Measurements from ENCODE around the gene SMIM20.
"Not testable (repeated sequence)": the region's sequence is repeated elsewhere in the genome, so short reads cannot be mapped to it uniquely, and the experiment has no call there.

The SMIM20 gene

DNA sequence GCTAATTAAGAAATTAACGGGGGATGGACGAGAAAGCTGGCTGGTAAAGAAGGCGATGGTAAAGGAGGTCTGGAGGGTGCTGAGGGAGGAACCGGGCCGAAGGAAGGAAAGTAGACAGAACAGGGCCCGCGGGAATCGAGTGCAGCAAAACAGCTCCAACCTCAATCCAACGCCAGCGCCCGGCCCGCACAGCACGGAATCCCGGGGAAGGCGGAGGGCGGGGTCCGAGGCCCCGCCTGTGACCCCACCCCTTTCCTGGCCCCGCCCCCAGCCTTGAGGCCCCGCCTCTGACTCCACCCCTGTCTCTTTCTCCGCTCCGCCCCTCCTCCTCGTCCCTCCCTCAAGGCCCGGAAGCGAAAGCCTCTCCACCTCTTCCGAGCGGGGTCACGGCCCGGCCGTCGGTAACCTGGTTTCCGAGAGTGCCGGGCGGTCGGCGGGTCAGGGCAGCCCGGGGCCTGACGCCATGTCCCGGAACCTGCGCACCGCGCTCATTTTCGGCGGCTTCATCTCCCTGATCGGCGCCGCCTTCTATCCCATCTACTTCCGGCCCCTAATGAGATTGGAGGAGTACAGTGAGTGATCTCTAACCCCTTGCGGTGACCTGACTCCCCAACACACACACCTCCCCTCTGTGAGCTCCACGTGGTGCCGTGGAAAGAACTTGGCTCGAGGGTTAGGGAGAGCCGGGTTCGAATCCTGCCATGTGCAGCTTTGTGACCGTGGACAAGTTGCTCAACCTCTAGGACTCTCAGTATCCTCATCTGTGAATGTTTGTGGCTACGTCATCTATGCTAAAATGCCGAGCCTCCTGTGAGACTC, at the start of gene SMIM20:
Gene SMIM20 (plus strand): TSS at position 370 of the 819 bp plus-strand sequence. CDS start 94 bp downstream, at position 464.
- peak; percentile 98 for DNase-seq

DNA sequence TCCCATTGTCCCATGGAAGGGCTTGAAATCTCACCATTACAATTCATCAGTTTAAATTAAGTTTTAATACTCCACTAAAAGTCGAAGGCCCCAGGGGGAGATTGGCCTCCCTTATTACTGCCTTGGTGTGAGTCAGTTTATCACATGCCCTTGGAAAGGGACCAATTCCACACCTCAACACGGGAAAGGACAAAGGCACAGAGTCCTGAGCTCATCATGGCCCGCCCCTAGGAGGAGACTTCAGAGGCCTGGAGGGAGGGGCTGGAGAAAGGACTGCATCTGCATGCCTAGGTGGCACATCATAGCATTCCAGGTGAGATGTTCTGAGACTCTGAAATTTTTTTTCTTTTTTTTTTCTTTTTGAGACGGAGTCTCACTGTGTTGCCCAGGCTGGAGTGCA, 48.4 kb upstream of the SMIM20 start:
- no peak for DNase-seq

DNA sequence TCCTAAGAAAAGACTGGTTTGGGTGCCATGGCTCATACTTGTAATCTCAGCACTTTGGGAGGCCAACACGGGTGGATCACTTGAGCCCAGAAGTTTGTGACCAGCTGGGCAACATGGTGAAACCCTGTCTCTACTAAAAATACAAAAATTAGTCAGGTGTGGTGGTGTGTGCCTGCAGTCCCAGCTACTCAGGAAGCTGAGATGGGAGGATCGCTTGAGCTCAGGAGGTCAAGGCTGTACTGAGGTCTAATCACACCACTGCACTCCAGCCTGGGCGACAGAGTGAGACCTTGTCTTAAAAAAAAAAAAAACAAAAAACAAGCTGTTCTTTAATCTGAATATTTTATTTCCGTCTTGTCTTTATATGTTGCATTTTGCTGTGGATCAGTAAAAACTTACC, 47.6 kb upstream of the SMIM20 start:
- not testable (repeated sequence) for DNase-seq

DNA sequence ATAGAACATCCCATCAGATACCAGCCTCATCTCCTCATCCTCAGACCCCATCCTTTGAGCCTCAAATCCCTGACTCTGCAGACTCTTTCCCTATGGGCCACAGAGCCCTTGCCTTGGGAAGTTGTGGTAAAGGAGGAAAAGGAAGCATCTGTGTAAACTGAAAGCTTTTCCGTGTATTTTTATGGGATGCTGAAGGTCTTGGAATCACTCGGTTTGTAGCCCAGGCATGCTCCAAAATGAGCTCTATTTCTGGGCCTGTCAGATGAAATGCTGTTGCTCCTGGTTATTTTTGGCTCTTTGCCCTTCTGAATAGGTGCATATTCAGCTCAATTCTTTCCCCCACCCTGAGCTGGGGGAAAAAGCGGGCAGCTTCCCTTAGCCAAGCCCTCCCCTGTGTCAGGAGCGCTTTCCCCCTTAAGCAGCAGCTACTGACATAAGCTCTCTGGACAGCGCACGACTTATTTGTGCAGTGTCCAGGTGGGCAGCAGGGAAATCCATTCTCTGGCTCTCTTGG, 46.2 kb upstream of the SMIM20 start:
- no peak for DNase-seq

DNA sequence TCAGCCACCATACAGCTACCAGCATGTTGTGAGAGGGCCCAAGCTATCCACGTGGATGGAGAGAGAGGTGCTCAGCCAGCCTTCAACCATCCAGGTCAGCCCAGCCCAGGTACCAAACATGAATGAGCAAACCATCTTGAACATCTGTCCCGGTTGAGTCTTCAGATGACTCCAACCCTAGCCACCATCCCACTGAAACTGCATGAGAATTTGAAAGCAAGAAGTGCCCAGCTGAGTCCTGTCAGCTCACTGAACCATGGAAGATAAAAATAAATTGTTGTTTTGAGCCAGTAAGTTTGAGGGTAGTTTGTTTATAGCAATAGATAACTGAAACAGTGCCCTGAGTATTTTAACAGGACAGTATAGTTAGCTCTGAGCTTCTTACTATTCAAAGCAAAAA, 43.9 kb upstream of the SMIM20 start:
- no peak for DNase-seq

DNA sequence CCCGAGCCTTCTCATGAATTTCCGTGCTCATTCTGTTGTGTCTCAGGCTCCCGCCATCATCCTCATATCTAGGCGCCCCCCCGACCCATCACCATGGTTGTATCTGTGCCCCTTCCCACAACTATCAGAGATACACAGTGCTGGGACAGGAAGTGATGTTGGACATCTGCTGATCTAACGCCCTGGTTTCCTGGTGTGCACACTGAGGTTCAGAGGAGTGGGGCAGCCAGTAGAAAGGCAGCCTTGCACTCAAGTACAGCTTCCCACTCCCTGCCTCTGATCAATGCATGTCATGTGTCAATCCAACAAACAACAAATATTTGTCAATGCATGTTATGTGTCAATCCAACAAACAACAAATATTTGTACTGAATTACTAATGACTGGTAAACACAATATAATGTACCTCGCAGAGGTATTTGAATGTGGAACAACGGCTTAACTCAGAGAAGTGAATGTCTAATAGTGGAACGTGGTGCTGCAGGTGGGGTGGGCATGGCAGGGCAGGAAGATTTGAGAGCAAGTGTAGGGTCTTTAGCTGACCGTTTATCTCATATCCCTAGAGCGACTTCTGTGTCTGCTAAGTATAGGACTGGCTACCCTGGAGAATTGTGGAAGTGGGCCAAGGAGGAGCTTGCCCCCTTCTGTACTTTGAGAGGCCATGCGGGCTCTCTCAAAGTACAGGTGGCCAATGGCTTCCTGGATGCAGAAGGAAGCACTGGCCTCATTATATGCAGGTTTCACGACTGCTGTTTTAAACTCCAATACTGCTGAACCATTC, 41.0 kb upstream of the SMIM20 start:
- DNase-seq: no peak

DNA sequence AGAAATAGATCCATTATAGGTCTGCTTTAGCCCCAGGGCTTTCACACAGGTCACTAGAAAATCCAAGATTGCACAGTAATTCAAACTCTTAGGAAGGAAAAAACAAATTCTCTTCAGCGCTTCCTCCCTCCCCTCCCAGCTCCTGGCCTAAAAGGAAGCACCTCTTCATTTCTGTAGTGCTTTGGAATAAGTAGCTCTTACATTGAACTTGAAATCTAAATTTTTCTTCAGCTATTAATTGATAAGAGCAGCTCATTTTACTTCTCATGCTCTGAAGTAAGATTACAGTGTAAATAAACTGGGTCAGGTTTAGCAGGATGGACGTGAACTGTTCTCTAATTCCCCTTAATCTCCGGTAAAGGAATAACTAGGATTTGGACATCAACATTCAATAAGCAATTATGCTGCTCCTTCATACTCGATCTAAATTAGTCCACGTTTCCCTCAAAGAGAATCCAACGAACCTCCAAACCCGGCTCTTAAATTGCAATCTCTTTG, 40.3 kb upstream of the SMIM20 start:
- DNase-seq: no peak

DNA sequence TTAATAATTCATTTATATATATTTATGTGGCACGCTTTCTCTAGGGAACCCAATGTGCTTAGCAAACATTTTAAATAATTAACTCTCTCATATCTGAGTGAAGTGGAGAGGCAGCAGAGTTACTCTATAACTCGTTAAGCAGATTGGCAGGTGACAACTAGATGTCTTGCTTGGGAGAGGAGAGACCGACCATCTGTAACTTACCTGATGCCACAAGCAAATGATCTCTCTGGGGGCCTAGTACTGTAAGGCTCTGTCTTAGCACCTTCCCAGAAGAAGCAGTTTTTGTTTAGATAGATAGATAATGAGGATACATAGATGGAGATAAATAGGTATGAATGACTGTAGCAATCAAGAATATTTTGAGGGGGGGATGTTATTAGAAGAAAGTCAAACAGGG, 39.4 kb upstream of the SMIM20 start:
- DNase-seq: no peak

DNA sequence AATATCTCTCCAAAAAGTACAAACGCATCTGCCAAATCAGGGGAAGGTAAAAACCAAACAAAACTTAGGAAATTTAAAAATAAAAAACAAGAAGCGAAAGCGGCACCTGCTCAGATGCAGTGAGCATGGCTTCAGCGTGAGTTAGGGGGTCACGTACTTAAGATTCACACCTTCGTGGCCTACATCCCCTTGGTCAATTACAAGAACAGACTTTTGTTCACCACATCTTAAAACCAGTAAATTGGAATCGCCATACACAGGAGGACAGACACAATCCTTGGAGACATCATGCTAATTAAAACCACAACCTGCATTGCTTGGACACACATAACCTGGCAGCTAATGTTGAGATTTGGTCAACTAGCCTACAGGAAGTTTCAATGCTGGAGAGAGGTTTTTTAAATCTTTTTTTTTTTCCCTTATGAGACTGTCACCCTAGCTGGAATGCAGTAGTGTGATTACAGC, 38.7 kb upstream of the SMIM20 start:
- no peak for DNase-seq

DNA sequence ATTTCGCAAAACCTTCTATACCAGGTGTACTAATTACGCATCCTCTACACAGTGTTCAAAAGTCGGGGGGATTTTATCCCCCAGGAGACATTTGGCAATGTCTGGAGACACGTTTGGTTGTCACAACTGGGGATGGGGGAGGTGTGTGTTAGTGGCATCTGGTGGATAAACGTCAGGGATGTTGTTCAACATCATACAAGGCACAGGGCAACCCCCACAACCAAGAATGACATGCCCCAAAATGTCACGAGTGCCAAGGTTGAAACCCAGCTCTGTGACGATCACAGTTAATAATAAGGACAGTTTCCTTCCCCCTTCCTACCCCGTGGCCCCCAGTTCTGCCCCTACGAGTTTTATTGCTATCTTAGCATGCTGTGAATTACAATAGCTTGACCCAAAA, 35.3 kb upstream of the SMIM20 start:
- no peak for DNase-seq

DNA sequence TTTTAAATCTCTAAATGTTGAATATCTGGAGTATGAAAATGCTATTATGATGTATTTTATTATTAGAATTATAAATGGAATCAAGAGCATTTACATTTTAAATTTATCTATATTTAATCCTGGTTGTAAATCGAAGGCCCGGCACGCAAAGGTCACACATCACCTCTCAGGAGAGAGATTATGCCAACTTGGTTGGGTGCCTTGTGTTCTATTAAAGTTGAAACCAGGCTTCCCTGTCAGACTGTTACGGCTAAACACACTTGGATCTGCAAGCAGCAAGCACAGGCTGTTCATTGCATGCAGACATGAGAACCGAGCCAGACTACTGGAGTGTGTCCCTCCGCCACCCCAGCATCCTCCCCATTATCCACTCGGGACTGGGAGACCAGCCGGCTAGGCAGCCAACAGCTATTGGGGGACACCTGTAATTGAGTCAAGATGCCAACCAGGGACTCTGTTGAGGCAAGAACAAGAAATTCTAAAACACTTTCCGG, 34.9 kb upstream of the SMIM20 start:
- DNase-seq: no peak

DNA sequence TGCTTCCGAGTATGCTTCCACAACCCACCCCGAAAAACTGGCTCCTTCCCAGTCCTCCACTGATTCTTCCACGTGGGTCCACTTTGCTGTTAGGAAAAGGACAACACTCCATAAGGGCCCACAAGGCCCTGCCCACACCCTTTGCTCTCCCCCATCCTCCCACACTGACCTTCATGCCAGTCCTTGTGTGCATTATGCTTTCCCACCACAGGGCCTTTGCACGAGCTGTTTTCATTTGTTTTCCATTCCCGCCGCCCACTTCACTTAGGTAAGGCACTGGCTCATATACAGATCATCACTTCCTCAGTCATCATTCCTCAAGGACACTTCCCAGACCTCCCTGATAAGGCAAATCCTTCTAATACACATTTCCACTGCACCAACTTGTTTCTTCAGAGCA, 34.4 kb upstream of the SMIM20 start:
- no peak for DNase-seq

DNA sequence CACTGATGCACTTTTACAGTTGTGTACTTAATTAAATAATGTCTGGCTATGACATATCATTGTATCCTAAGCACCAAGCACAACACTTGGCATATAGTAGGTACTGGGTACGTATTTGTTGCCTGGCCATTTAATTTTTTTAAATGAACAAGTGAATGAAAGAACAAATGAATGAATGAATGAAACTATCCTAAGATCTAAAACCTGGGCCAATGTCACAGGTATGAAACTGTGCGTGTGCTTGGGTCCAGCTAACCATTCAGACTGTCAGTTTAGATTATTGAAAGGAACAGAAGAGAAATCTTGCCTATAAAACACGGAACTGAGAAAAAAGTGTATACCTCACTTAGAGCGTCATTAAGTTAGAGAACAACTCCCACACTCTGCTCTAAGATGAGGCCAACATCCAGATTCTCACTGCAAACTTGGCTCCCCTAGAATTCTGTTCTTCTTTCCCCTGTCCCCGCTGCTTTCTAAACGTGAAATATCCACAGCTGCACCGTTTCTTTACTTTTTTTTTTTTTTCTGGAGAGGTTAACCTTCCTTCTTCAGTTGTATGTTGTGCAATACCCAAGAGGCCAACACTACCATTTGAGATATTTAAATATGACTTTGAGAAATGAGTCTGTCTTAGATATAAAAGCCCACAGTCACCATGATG, 33.9 kb upstream of the SMIM20 start:
- no peak for DNase-seq

DNA sequence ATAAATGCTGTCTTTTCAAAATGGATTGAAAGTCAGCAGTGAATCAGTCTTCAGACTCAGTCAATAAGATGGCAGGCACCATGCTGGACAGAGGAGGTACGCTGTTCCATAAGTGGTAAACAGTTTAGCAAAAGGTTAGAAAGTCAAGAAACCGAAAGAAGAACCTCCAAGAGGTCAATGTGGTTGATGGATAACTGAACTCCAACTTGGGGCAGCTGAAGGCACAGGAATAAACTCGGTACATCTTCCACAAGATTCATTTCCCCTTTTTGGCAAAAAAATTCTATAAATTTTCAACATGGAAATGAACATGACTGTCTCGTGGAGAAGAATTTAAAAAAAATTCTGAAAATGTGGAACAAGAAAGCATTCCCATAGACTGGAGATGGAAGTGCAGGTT, 32.8 kb upstream of the SMIM20 start:
- no peak for DNase-seq

DNA sequence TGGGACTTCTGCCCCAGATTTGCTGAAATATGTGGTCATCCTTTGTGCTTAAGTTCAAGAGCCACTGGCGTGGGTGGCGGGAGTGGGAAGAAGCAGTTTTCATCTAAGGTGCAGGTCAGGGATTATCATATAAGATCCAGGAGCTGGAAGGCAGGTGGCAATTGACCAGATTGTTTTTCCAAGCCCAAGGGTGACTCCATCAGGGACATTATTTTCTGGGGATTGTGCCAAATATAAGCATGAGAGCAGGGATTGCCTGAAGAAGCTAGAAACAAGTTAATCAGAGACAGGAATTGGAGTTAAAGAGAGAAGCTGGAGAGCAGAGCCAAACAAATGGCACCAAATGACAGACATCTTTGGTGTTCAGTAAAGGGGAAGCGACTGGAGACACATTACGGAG, 31.8 kb upstream of the SMIM20 start:
- no peak for DNase-seq

DNA sequence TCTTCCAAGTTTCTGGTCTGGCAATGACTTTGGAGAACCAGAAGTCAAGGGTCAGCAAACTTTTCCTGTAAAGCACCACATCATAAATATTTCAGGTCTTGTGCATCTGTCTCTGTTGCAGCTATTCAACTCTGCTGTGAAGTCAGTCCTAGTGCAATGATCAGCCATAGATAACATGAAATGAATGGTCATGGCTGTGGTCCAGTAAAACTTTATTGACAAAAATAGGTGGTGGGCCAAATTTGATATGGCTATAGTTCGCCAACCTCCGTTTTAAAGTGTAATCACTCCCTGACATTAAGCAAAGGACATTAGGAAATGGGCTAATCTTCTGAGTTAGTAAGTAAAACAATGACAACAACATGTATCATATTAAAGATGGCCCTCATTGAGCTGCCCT, 30.5 kb upstream of the SMIM20 start:
- no peak for DNase-seq

DNA sequence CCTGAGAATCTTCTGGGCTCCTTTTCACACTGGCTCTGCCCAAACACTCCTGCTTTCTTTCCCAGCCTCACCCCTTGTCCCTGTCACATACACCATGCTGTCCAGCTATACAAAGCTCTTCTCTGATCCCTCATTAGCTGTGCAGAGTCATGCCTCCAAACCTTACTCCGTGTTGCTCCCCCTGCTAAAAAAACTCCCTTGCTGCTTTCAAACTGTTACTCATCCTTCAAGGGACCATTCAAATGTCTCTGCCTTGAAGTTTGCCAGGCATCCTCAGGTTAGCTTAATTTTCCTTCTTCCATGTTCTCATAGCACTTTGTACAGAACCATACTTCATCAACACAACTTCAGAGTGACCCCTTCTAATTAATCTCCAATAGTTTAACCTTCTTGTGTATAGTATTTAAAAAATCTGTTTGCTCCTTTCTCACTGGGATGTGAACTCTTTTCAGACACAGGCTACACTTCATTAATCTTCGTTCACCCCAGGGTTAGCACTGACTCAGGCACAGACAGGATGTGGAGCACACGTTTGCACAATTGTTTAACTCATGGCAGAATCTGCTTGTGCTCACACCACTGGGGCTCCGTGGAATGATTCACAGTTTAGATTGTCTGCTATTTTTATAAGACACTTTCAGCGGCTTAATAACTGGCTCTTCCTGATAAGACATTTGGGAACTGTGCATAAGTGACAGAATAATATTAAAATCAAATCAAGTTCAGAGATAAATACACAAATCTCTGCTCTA, 29.8 kb upstream of the SMIM20 start:
- DNase-seq: no peak

DNA sequence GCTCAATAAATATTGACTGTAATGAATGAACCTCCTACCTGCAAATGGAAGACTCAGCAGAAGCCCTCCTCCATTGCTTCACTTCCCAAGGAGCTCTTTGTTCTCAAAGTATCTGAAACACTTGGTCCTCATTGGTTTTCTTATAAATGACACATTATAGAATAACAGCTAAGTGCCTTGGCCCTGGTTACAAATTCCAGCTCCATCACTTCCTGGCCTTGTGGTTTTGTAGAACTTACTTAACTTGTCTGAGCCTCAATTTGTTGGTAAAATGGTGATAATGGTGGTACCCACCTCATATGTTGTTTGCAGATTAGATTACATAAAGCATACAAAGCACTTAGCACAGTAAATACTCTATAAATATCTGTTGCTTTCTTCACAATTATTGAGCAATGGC, 25.2 kb upstream of the SMIM20 start:
- no peak for DNase-seq

DNA sequence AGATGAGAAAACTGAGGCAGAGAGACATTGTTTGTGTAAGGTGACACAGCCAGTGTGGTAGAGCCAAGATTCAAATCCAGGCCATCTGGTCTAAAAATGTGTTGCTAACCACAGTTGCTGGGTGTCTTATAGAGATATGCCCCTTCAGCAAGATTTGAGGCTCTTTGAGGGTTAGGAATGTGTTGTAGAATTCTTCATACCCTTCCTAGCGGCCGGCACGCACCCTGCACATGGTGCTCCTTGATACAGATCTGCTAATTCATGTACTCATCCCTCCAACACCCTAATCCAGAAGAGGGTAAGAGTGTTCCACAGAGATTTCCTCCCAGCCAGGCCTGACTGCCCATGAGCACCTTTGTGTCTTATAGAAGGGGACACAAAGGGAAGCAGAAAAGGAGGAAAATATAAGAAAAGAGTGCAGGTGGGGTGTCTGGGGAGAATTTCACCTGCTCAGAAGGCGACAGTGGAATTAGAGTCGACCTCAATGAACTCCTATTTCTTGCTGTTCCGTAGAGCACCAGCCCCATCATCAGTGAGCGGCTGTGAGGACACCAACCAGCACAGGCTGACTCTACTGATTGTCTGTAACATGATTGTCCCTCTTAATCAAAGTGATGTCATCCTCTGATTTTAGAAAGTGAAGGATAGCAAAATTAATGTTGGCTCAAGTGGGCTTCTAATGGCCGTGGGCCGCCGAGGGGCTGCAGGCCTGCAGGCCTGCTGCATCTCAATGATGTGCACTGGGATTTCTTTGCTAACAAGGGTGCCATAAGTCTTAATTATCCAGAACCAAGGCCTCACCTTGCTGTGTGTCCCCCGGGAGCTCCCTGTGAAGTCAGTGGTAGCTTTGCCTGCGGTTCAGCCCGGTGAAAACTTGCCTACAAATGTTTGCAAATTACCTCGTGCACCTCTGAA, 24.2 kb upstream of the SMIM20 start:
- no peak for DNase-seq

DNA sequence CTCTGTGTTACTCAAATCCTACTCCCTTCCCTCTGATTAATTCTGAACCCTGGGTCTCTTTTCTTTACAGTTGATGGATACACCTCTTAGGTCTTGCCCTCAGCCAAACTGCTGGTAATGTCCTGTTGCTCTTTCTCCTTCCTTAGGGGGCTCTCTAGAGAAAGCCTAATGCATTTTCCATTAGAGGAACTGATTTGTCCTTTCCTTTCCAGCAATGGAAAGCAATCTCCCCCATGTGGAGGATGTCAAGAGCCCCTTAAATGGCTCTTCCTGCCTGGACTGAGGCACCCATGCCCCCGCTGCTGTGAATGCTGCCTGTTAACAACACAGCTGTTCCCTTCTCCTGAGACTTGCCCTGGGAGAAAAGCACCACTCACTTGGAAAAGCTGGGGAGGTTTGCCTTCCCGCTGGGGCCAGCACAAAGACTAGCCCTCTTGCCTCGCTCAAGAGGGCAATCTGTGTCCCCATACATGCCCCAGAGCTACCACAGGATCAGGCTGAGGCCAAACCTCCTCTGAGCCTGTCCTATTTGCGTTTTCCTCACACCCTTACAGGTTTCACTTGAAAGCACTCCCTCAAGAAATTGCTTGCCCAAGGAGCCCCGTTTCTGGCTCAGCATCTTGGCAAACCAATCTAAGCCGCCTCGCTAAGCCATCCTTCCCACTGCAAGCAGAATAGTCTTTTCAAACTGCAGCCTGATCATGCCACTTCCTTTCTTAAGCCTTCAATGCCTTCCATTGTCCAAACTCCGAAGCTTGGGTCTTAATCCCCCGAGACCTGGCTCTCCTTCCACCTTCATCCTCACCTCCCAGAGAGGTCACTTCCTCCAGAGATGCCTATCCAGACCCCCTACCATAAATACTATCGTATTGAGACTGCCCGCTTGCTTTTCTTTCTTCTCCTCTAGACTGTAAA, 23.2 kb upstream of the SMIM20 start:
- DNase-seq: no peak

Data from right forelimb (tissue), 1 donor.